Measurements from ENCODE around the gene STAT6.

The STAT6 gene

DNA sequence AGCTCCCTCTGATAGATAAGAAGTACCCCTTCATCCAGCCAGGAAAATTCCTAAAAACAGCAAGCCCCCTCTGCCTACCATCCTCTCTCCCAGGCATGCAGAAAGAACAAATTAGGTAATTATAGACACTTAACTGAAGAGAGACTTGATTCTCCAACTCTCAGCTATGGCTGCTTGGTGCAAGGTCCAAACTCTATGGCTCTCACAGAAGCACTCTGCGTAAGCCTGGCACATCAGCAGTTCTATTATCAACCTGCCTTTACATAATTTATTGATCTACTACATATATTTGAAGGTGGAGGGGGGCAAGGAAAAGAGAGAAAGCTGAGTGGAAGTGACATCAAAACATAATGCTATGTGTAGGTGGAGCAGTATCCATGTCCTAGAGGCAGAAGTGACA, 60.2 kb downstream of the STAT6 start:
- Mint-ChIP-seq H3K36me3 (ENCODE audit: low read depth) (peaks cover 10% of the 10 kb centered on the region), H3K4me1 (peaks cover 19% of the 10 kb centered on the region), H3K27ac (no peak overlapping the region), H3K9me3 (no peaks in the 10 kb centered on the region), H3K27me3 (ENCODE audit: low read depth) (peaks cover 24% of the 10 kb centered on the region), H3K4me3 (no peak overlapping the region)
- TF ChIP-seq, protein P1, sequence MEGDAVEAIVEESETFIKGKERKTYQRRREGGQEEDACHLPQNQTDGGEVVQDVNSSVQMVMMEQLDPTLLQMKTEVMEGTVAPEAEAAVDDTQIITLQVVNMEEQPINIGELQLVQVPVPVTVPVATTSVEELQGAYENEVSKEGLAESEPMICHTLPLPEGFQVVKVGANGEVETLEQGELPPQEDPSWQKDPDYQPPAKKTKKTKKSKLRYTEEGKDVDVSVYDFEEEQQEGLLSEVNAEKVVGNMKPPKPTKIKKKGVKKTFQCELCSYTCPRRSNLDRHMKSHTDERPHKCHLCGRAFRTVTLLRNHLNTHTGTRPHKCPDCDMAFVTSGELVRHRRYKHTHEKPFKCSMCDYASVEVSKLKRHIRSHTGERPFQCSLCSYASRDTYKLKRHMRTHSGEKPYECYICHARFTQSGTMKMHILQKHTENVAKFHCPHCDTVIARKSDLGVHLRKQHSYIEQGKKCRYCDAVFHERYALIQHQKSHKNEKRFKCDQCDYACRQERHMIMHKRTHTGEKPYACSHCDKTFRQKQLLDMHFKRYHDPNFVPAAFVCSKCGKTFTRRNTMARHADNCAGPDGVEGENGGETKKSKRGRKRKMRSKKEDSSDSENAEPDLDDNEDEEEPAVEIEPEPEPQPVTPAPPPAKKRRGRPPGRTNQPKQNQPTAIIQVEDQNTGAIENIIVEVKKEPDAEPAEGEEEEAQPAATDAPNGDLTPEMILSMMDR (IDR thresholded peaks at IDR 0.05; ENCODE audit: unreplicated experiment in 3 of 3), result no peak

GRCh38 chr12:57049890-57050289, 61.3 kb downstream of the STAT6 start, which contains the start of gene MYO1A:
MYO1A (minus strand) TSS chr12:57050129; CDS start chr12:57048323, 1,806 bp downstream.
- Mint-ChIP-seq H3K27me3 (ENCODE audit: low read depth) (peaks cover 24% of the 10 kb centered on the region), H3K36me3 (ENCODE audit: low read depth) (peaks cover 5% of the 10 kb centered on the region), H3K27ac (no peak within 1 kb of the TSS), H3K4me3 (no peak within 1 kb of the TSS), H3K4me1 (peaks cover 21% of the 10 kb centered on the region), H3K9me3 (no peaks in the 10 kb centered on the region)
- TF ChIP-seq, protein P1 (IDR thresholded peaks at IDR 0.05; ENCODE audit: unreplicated experiment in 3 of 3), result no peak

- TF ChIP-seq, protein P1 (IDR thresholded peaks at IDR 0.05; ENCODE audit: unreplicated experiment in 3 of 3), result no peak
- H3K4me1 Mint-ChIP-seq, result peaks cover 21% of the 10 kb centered on the region
Observed at GRCh38 chr12:57049119-57049446, 62.1 kb downstream of the STAT6 start.

GRCh38 chr12:57048423-57049118, 62.6 kb downstream of the STAT6 start:
- peaks cover 28% of the 10 kb centered on the region for H3K27me3 Mint-ChIP-seq (ENCODE audit: low read depth)
- H3K9me3 Mint-ChIP-seq, result no peaks in the 10 kb centered on the region
- H3K36me3 Mint-ChIP-seq (ENCODE audit: low read depth), result no peaks in the 10 kb centered on the region
- H3K4me1 Mint-ChIP-seq, result peaks cover 21% of the 10 kb centered on the region
- no peak overlapping the region for H3K27ac Mint-ChIP-seq
- TF ChIP-seq, protein P1 (IDR thresholded peaks at IDR 0.05; ENCODE audit: unreplicated experiment in 3 of 3), result no peak
- H3K4me3 Mint-ChIP-seq, result no peak overlapping the region

More at GRCh38 chr12:57049119-57049446, 62.1 kb downstream of the STAT6 start:
- Mint-ChIP-seq H3K4me3 (no peak overlapping the region), H3K36me3 (ENCODE audit: low read depth) (peaks cover 3% of the 10 kb centered on the region), H3K27ac (no peak overlapping the region), H3K9me3 (no peaks in the 10 kb centered on the region), H3K27me3 (ENCODE audit: low read depth) (peaks cover 24% of the 10 kb centered on the region)

- Mint-ChIP-seq H3K4me1 (peaks cover 21% of the 10 kb centered on the region), H3K27ac (no peak overlapping the region), H3K27me3 (ENCODE audit: low read depth) (peaks cover 28% of the 10 kb centered on the region), H3K4me3 (no peak overlapping the region), H3K9me3 (no peaks in the 10 kb centered on the region), H3K36me3 (ENCODE audit: low read depth) (no peaks in the 10 kb centered on the region)
- TF ChIP-seq, protein P1 (IDR thresholded peaks at IDR 0.05; ENCODE audit: unreplicated experiment in 3 of 3), result no peak
Observed at GRCh38 chr12:57047981-57048380, 63.2 kb downstream of the STAT6 start.
